Calu3 (cell line): Measurements from ENCODE around the gene ATP13A4. TPM values are rescaled to one million over a fixed set of nuclear protein-coding genes. Genes with fewer than 3 reads are reported as not detected.

Experiments used
- BruUV-seq: library from RNA; stranded (reverse); fragments of 400-500 nt; replicated peaks from 2 replicates; lab custom pipeline; 2021; lab: Mats Ljungman, UMichigan
- CTCF ChIA-PET: fragments of 300-600 bp; sonication (Branson Sonifier 250); formaldehyde crosslinking; loops from one replicate; lab custom pipeline; 2022; ENCODE audit warnings: antibody characterized with exemption; lab: Charles Lee
- DNase-seq: peaks from one replicate; pipeline ENCODE4 v3.0.0; 2022
- H3K27ac Mint-ChIP-seq: one replicate; pipeline ENCODE4 v1.8.0; 2022; ENCODE audit warnings: mixed read lengths; ENCODE audit not compliant: unreplicated experiment
- H3K27me3 Mint-ChIP-seq: one replicate; pipeline ENCODE4 v1.8.0; 2022; ENCODE audit warnings: mixed read lengths; ENCODE audit not compliant: unreplicated experiment
- H3K36me3 Mint-ChIP-seq: one replicate; pipeline ENCODE4 v1.8.0; 2022; ENCODE audit warnings: mild to moderate bottlenecking, moderate library complexity, mixed read lengths; ENCODE audit not compliant: insufficient read depth, unreplicated experiment
- H3K4me1 Mint-ChIP-seq: one replicate; pipeline ENCODE4 v1.8.0; 2022; ENCODE audit warnings: mild to moderate bottlenecking, low read depth, mixed read lengths; ENCODE audit not compliant: unreplicated experiment
- H3K4me3 Mint-ChIP-seq: one replicate; pipeline ENCODE4 v1.8.0; 2022; ENCODE audit warnings: mild to moderate bottlenecking, low read depth, moderate library complexity, mixed read lengths; ENCODE audit not compliant: unreplicated experiment
- H3K9me3 Mint-ChIP-seq: one replicate; pipeline ENCODE4 v1.8.0; 2022; ENCODE audit warnings: low read depth, mixed read lengths; ENCODE audit not compliant: unreplicated experiment
- intact Hi-C: fragments of 100-400 bp; cut with micrococcal nuclease; formaldehyde crosslinking; loops from one replicate; pipeline ENCODE4 v1.10.0; 2022; ENCODE audit not compliant: unreplicated experiment
- total RNA-seq: library from RNA; stranded (reverse); gene quantifications from 2 replicates; pipeline ENCODE4 v1.2.3, GENCODE V29; 2022
- TF ChIP-seq, protein P1 (sequence below): fragments of 200-600 bp; IDR thresholded peaks from one replicate; pipeline ENCODE4 v1.8.0; 2022; ENCODE audit warnings: antibody characterized with exemption; ENCODE audit not compliant: unreplicated experiment

Gene ATP13A4
- total RNA-seq, 1 experiment from 2014 or later = 24.6 TPM

DNA sequence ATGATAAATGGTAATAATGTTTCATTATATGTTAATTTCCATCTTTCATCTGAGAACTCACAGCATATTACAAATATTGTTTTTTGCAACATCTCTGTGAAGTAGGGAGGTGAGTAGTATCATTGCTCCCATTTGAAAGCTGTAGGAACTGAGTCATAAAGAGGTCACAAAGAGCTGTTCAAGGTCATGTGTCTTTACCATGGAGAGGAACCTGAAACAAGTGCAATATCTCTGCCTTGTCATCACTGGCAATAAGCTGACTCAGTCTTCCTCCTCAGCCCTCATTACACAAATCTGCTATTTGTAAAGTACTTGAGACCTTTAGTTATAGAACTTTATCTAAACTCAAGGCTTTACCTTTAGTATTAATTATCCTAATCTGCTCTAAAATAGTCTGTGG is 4.4 kb upstream of the ATP13A4 start:
- no peaks in the 10 kb centered on the region for H3K27me3 Mint-ChIP-seq
- intact Hi-C loops = loop anchor here (10.0 kb wide), 2 partner anchors 644 to 674 kb away; partner anchors contain the start of gene MB21D2
- no peak overlapping the region for H3K27ac Mint-ChIP-seq
- peaks cover 47% of the 10 kb centered on the region for H3K4me1 Mint-ChIP-seq
- TF ChIP-seq, protein P1, sequence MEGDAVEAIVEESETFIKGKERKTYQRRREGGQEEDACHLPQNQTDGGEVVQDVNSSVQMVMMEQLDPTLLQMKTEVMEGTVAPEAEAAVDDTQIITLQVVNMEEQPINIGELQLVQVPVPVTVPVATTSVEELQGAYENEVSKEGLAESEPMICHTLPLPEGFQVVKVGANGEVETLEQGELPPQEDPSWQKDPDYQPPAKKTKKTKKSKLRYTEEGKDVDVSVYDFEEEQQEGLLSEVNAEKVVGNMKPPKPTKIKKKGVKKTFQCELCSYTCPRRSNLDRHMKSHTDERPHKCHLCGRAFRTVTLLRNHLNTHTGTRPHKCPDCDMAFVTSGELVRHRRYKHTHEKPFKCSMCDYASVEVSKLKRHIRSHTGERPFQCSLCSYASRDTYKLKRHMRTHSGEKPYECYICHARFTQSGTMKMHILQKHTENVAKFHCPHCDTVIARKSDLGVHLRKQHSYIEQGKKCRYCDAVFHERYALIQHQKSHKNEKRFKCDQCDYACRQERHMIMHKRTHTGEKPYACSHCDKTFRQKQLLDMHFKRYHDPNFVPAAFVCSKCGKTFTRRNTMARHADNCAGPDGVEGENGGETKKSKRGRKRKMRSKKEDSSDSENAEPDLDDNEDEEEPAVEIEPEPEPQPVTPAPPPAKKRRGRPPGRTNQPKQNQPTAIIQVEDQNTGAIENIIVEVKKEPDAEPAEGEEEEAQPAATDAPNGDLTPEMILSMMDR = no peak
- DNase-seq = no peak
- H3K9me3 Mint-ChIP-seq = no peaks in the 10 kb centered on the region
- no TSS peak for BruUV-seq
- H3K36me3 Mint-ChIP-seq = peaks cover 21% of the 10 kb centered on the region
- CTCF ChIA-PET = no interaction called here
- H3K4me3 Mint-ChIP-seq = no peak overlapping the region

DNA sequence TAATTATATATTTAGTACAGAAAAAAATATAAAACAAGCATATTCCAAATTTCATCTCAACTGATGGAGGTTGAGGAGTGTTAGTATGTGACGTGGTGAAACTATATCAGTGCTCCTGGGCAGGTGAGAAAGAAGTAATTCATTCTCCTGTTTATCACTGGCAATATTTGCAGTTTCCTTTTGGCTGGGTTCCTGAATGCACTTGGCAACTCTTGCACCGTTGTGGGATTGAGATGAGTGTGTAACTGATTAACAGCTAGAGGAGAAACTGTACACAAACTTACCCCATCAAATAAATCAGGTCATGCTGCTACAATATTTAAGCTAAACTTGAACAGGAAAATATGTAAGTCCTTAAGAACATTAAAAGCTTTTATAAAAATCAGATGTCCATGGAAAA is 2.1 kb upstream of the ATP13A4 start:
- peak; percentile 79 for DNase-seq
- no TSS peak for BruUV-seq
- Mint-ChIP-seq H3K27me3 (no peaks in the 10 kb centered on the region), H3K9me3 (no peaks in the 10 kb centered on the region), H3K27ac (peak overlapping the region; percentile 91), H3K4me1 (peaks cover 69% of the 10 kb centered on the region), H3K36me3 (peaks cover 39% of the 10 kb centered on the region), H3K4me3 (peak overlapping the region; percentile 81)
- TF ChIP-seq, protein P1 = no peak
- CTCF ChIA-PET = interaction anchor here (1.2 to 1.4 kb wide), 2 partner anchors 16 to 91 kb away, joined by 3 read pairs; no protein-coding TSS in a partner anchor
- intact Hi-C loops = loop anchor here (2.0 to 10.0 kb wide), 3 partner anchors 96 to 672 kb away; partner anchors contain the start of gene MB21D2

DNA sequence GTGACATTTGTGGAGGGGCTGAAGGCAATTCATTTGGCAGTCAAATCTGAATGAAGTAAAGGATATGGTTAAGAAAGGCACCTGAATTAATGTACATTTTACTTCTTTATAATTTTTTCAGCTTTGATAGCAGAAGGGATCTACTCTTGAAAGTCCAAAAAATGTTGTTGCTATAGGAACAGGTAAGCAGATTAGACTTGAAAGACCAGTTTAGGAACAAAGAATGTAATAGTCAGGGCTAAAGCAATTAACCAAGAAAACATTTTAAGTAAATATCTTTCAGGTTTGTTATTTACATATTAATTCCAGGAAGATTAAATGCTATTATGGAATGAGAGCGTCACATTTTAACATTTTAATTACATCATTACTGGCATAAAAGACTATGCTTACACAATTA is 1.1 kb downstream of the ATP13A4 start:
- peaks cover 69% of the 10 kb centered on the region for H3K4me1 Mint-ChIP-seq
- BruUV-seq = no TSS peak
- peaks cover 39% of the 10 kb centered on the region for H3K36me3 Mint-ChIP-seq
- peak overlapping the region; percentile 81 for H3K4me3 Mint-ChIP-seq
- intact Hi-C loops = loop anchor here (10.0 kb wide), 2 partner anchors 639 to 669 kb away; partner anchors contain the start of gene MB21D2
- CTCF ChIA-PET = no interaction called here
- TF ChIP-seq, protein P1 = no peak
- no peaks in the 10 kb centered on the region for H3K9me3 Mint-ChIP-seq
- DNase-seq = no peak
- no peaks in the 10 kb centered on the region for H3K27me3 Mint-ChIP-seq
- peak overlapping the region; percentile 91 for H3K27ac Mint-ChIP-seq

DNA sequence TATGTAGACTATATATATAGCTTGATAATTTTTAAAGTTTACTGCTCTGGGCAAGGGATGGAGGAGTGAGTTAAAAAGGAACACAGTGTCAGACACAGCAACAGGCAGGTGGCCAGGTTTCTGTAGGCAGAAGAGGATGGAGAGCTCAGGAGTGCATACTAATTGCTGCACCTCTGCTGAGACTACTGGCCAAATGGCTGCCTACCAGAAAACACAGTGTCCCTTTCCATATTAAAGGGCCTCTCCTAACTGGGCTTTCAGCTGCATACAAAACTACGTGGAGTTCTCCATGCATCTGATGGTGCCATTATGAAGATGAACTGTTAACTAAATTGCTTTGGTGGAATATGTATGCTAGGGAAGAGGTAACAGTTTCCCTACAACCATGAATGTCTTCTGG is 1.8 kb downstream of the ATP13A4 start:
- H3K27me3 Mint-ChIP-seq = no peaks in the 10 kb centered on the region
- H3K4me3 Mint-ChIP-seq = peak overlapping the region; percentile 81

More for the DNA sequence above, 1.8 kb downstream of the ATP13A4 start:
- Mint-ChIP-seq H3K9me3 (no peaks in the 10 kb centered on the region), H3K36me3 (peaks cover 39% of the 10 kb centered on the region), H3K27ac (peak overlapping the region; percentile 91), H3K4me1 (peaks cover 62% of the 10 kb centered on the region)
- BruUV-seq = no TSS peak
- intact Hi-C loops = loop anchor here (10.0 kb wide), 2 partner anchors 638 to 668 kb away; partner anchors contain the start of gene MB21D2
- CTCF ChIA-PET = interaction anchor here (0.6 to 1.3 kb wide), 2 partner anchors 9 to 984 kb away, joined by 3 to 8 read pairs; no protein-coding TSS in a partner anchor
- no peak for DNase-seq
- TF ChIP-seq, protein P1 = no peak
